NCI-H1694 (cell line): ENCODE results near the gene LENG8.
"Not testable (repeated sequence)": the region's sequence is repeated elsewhere in the genome, so short reads cannot be mapped to it uniquely, and the experiment has no call there.

Source experiments
- DNase-seq: peaks from one replicate; lab custom pipeline; 2025; lab: John Stamatoyannopoulos, UW

LENG8 gene

GRCh38 chr19:54440641-54441040 is 8.4 kb upstream of the LENG8 start:
- no peak for DNase-seq

GRCh38 chr19:54444737-54445136 is 4.3 kb upstream of the LENG8 start:
- no peak for DNase-seq

- DNase-seq = not testable (repeated sequence)
Observed at GRCh38 chr19:54446349-54446748, 2.6 kb upstream of the LENG8 start.

GRCh38 chr19:54448040-54448773 is 792 bp upstream of the LENG8 start:
- peak; percentile 33 for DNase-seq

GRCh38 chr19:54449701-54450069 is 686 bp downstream of the LENG8 start:
- no peak for DNase-seq

GRCh38 chr19:54451331-54451871 is 2.4 kb downstream of the LENG8 start:
- no peak for DNase-seq

GRCh38 chr19:54451997-54452396 is 3.0 kb downstream of the LENG8 start:
- DNase-seq = no peak

- no peak for DNase-seq
Observed at GRCh38 chr19:54452626-54453025, 3.6 kb downstream of the LENG8 start.

- DNase-seq = no peak
Observed at GRCh38 chr19:54453921-54454780, 5.2 kb downstream of the LENG8 start.

GRCh38 chr19:54454781-54455675 is 6.0 kb downstream of the LENG8 start:
- DNase-seq = no peak

- no peak for DNase-seq
Observed at GRCh38 chr19:54455786-54456422, 6.9 kb downstream of the LENG8 start.

- DNase-seq = no peak
Observed at GRCh38 chr19:54456423-54457373, 7.7 kb downstream of the LENG8 start.

GRCh38 chr19:54457773-54458647 is 9.0 kb downstream of the LENG8 start:
- no peak for DNase-seq

- no peak for DNase-seq
Observed at GRCh38 chr19:54458648-54459281, 9.8 kb downstream of the LENG8 start.

- DNase-seq = no peak
Observed at GRCh38 chr19:54459282-54460229, 10.6 kb downstream of the LENG8 start.

GRCh38 chr19:54460230-54461005 is 11.4 kb downstream of the LENG8 start:
- DNase-seq = no peak

GRCh38 chr19:54461210-54461609 is 12.2 kb downstream of the LENG8 start:
- DNase-seq = no peak
